Right lobe of liver (tissue), 6 donors: ENCODE results near the gene MACROD1. TPM values are rescaled to one million over a fixed set of nuclear protein-coding genes. Genes with fewer than 3 reads are reported as not detected.
A peak's percentile ranks its signal among the peaks of the same experiment; 100 is the strongest.

Source experiments
- ATAC-seq, 4 donors: fragments of 200-7000 bp; cut with Tn5 transposase; one replicate each; pipeline ENCODE4 v1.9.1; 2020; ENCODE audit warnings: mild to moderate bottlenecking in 4 of 4, moderate library complexity in 4 of 4
- DNase-seq, 3 donors: peaks; one replicate each; pipeline ENCODE4 v3.0.0-alpha.2; 2020
- H3K27ac ChIP-seq, 3 donors: fragments of 200-600 bp; one replicate each; pipeline ENCODE4 v1.8.0; 2022
- H3K27me3 ChIP-seq, 2 donors: fragments of 200-600 bp; one replicate each; pipeline ENCODE4 v1.8.0; 2022
- H3K36me3 ChIP-seq, 4 donors: fragments of 200-600 bp; sonication (generic) in 1 of 4; one replicate each; pipeline versions ENCODE4 v1.5.1 to v1.8.0; 2017 to 2022; ENCODE audit warnings: control low read depth in 1 of 4
- H3K4me1 ChIP-seq, 4 donors: fragments of 200-600 bp; sonication (generic) in 1 of 4; one replicate each; pipeline versions ENCODE4 v1.5.1 to v1.8.0; 2017 to 2022; ENCODE audit warnings: control low read depth in 1 of 4
- H3K4me3 ChIP-seq, 3 donors: fragments of 200-600 bp; one replicate each; pipeline ENCODE4 v1.8.0; 2022
- H3K9me3 ChIP-seq, 4 donors: fragments of 200-600 bp; sonication (generic) in 1 of 4; one replicate each; pipeline versions ENCODE4 v1.5.1 to v1.8.0; 2017 to 2022; ENCODE audit warnings: control low read depth in 1 of 4
- POLR2A ChIP-seq: fragments of 450-650 bp; IDR thresholded peaks from one replicate; pipeline ENCODE4 v1.6.1; 2017; ENCODE audit warnings: antibody characterized with exemption, mild to moderate bottlenecking
- WGBS: methylation state at CpG from one replicate; pipeline ENCODE4 v1.1.6; 2018; ENCODE audit warnings: low coverage, low lambda C conversion rate; ENCODE audit not compliant: insufficient coverage; ENCODE audit errors: missing lambda C conversion rate; 5-methylcytosine and 5-hydroxymethylcytosine counted together
- intact Hi-C, 2 donors: fragments of 100-400 bp; cut with DNase I; formaldehyde crosslinking; loops; one replicate each; pipeline versions ENCODE4 v1.11.2 to v1.14.1; 2022
- total RNA-seq, 6 experiments: library from RNA; depleted of rRNA in 2 of 6; stranded (reverse); fragments of >200 nt in 2 of 6; fragmentation: NEBNext Ultra II Directional in 3 of 6; extraction: Animal tissue kit (Norgen Biotek cat#: 25700) in 3 of 6; gene quantifications; one replicate each; pipeline versions ENCODE4 v1.1.0 to v1.2.4, GENCODE V29; 2016 to 2023
- TF ChIP-seq, protein P1 (sequence below), 4 donors: fragments of 200-600 bp in 3 of 4; fragments of 450-650 bp in 1 of 4; IDR thresholded peaks; one replicate each; pipeline versions ENCODE4 v1.5.1 to v1.8.0; 2016 to 2022; ENCODE audit warnings: antibody characterized with exemption in 4 of 4, mild to moderate bottlenecking in 2 of 4
- donor health status: DM: no; HTN: yes; CAD: no.
- donor health status: DM: no; HTN: no; CAD: no.
- donor health status: DM: no; HTN: no; CAD: no.
- donor health status: DM: no; HTN: yes; CAD: no.
- donor health status: DM: no; HTN: yes; CAD: no.

MACROD1 gene
- total RNA-seq, 6 experiments from 2014 or later: 12.3 to 219 (median 27.8) TPM

DNA sequence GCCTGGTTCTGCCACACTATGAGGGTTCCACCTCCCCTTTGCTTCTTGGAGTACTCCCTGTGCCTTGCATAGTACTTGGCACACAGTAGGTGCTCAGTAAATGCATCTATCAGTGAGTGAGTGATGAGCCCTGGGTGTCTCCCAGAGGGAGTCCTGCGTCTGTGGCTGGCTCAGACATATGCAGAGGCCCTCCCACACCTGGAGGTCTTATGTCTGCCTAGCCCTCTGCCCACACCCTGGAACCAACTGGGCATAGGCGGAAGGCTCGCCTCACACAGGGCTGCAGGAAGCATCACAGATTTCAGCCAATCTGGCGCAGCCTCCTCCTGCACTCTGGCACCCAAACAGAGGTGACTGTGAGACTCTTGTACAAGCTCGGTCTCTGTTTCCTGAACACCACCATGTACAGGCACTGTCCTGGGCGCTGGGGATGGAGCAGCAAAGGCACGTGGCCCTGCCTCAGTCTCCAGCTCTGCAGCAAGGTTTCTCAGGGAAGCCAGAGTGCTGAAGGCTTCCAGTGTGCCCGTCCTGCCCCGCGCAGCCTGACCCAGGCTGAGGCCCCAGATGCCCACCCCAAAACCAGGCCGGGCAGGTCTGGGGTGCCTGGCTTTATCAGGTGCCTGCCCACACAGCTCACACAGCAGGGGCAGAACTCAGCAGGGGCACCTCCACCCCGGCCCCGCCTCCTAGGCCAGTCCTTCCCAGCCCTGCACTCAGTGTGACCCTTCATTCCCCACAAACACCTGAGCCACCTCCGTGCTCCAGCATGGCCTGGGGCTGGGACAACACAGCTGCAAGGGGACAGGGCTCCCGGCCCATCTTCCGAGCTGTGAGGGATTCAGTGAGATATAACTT is 103.5 kb downstream of the MACROD1 start:
- DNase-seq: no peak
- WGBS: 100% methylated on average over 2 of the region's 16 CpGs
- H3K27ac ChIP-seq: no peak overlapping the region
- no peak overlapping the region for H3K4me3 ChIP-seq
- H3K27me3 ChIP-seq: no peaks in the 10 kb centered on the region
- H3K4me1 ChIP-seq: peaks cover 0 to 6% (median 0%) of the 10 kb centered on the region in 4 donors
- H3K36me3 ChIP-seq: no peaks in the 10 kb centered on the region
- intact Hi-C loops: no loop called here
- no peak for TF ChIP-seq POLR2A
- TF ChIP-seq, protein P1, sequence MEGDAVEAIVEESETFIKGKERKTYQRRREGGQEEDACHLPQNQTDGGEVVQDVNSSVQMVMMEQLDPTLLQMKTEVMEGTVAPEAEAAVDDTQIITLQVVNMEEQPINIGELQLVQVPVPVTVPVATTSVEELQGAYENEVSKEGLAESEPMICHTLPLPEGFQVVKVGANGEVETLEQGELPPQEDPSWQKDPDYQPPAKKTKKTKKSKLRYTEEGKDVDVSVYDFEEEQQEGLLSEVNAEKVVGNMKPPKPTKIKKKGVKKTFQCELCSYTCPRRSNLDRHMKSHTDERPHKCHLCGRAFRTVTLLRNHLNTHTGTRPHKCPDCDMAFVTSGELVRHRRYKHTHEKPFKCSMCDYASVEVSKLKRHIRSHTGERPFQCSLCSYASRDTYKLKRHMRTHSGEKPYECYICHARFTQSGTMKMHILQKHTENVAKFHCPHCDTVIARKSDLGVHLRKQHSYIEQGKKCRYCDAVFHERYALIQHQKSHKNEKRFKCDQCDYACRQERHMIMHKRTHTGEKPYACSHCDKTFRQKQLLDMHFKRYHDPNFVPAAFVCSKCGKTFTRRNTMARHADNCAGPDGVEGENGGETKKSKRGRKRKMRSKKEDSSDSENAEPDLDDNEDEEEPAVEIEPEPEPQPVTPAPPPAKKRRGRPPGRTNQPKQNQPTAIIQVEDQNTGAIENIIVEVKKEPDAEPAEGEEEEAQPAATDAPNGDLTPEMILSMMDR (IDR thresholded peaks at IDR 0.05): no peak
- no peak for ATAC-seq
- no peaks in the 10 kb centered on the region for H3K9me3 ChIP-seq

DNA sequence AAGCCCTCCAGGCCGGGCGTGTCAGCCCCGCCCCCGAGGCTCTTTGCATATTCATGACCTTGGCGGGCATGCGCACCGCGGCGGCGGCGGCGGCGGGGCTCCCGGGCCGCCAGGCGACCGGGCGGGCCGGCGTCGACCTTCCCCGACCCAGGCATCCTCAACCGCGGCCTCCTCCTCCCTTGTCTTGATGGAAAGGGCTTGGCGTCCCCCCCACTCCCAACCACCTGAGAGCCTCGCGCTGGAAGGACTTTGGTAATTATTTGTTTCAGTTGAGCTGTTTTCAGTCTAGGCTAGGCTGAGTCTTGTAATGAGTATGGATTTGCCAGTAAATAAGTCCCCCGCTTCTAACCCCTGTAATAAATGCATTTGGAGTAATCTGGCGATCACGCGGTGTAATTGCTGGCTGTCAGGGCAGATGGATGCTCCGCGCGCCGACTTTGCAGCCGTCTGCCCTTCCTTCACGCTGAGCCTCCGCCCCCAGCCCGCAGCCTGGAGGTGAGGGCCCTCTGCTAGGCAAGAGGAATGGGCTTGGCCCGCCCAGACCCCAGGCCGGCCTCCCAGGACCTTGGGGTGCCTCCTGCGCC is 105.0 kb downstream of the MACROD1 start:
- peak overlapping the region in 1 of 3 donors; percentile 26 for H3K4me3 ChIP-seq
- no peaks in the 10 kb centered on the region for H3K27me3 ChIP-seq
- DNase-seq: peak in 1 of 3 donors; percentile 42
- no peak overlapping the region for H3K27ac ChIP-seq
- intact Hi-C loops: no loop called here
- H3K9me3 ChIP-seq: no peaks in the 10 kb centered on the region
- ATAC-seq: peak in 3 of 4 donors; percentile 30 to 36 (median 35)
- H3K4me1 ChIP-seq: peaks cover 0 to 6% (median 0%) of the 10 kb centered on the region in 4 donors
- 33% methylated on average over 24 of the region's 42 CpGs for WGBS
- TF ChIP-seq POLR2A: no peak
- TF ChIP-seq, protein P1 (IDR thresholded peaks at IDR 0.05): no peak
- no peaks in the 10 kb centered on the region for H3K36me3 ChIP-seq

DNA sequence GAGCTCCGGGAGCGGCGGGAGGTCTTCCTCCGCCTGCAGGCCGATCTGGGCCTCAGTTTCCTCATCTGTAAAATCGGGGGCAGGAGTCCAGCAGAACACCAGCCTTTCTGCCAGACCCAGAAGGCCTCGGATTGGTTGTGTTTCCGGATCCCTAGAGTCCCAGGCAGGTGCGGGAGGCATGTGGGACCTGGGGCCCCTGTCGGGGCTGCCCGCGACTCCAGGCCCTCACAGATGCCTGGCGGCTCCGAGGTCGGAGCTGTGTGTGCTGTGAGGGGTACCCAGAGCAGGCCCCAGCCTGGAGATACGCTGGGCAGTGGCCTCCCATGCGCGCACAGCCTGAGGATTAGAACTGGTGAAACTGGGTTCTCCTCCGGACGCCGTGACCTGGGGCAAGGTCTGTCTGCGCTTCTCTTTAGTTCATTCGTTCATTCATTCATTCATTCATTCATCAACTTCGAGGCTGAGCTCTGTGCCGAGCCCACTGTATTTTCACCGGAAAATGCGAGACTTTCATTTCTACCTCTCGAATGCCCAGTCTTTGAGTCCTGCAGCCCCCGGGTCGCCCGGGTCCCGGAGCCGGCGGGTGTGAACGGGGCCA is 105.6 kb downstream of the MACROD1 start:
- ATAC-seq (no peak), DNase-seq (no peak)
- H3K27ac ChIP-seq: no peak overlapping the region
- no peaks in the 10 kb centered on the region for H3K27me3 ChIP-seq
- TF ChIP-seq, protein P1 (IDR thresholded peaks at IDR 0.05): no peak
- TF ChIP-seq POLR2A: no peak
- WGBS: 46% methylated on average over 8 of the region's 35 CpGs
- intact Hi-C loops: no loop called here
- H3K36me3 ChIP-seq: no peaks in the 10 kb centered on the region
- H3K4me3 ChIP-seq: peak overlapping the region in 1 of 3 donors; percentile 26
- H3K4me1 ChIP-seq: peaks cover 0 to 6% (median 0%) of the 10 kb centered on the region in 4 donors
- no peaks in the 10 kb centered on the region for H3K9me3 ChIP-seq

DNA sequence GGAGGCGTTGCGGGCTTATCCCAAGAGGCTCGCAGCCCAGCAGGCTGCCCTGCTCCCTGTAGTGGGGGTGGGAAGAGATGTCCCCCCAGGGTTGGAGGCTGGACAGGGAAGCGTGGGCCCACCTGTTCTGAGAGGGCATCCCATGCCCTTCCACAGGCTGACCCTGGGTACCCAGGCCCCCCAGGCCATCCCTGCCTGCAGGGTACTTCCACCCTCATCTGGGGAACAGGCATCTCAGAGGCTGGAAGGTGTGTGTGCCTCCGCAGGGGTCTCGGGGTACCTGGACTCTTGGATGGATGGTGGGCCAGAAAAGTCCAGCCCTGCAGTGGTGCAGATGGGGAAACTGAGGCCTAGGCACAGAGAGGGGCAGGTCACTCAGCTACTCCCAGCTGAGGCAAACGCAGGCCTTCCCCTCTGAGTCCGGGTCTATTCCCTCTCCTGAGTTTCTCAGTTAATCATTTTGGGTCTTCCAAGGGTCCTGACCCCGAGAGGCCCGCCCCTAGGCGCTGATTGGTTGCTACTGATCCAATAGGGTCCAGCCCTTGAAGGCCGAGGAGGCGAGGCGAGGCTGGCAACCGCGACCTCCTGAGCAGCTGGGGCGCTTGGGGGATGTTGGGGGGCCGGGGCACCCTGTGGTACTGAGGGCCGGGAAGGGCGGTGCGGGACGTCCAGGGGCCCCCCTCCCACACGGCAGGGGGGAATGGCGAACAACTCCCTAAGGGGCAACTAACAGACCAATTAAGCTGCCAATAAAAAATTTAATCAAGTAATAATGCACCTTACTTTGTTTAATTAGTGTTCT is 106.4 kb downstream of the MACROD1 start:
- no peak for TF ChIP-seq POLR2A
- TF ChIP-seq, protein P1 (IDR thresholded peaks at IDR 0.05): no peak
- intact Hi-C loops: no loop called here
- H3K27ac ChIP-seq: no peak overlapping the region
- H3K4me3 ChIP-seq: no peak overlapping the region
- H3K27me3 ChIP-seq: no peaks in the 10 kb centered on the region
- no peaks in the 10 kb centered on the region for H3K9me3 ChIP-seq
- DNase-seq (no peak), ATAC-seq (no peak)
- no peaks in the 10 kb centered on the region for H3K36me3 ChIP-seq
- WGBS: 78% methylated on average over 4 of the region's 24 CpGs
- peaks cover 0 to 6% (median 0%) of the 10 kb centered on the region in 4 donors for H3K4me1 ChIP-seq
